WTC11 (cell line): ENCODE measurements around the gene MT1F. TPM values are rescaled to one million over a fixed set of nuclear protein-coding genes. Genes with fewer than 3 reads are reported as not detected.

Experiments used
- ATAC-seq: fragments of 200-7000 bp; cut with Tn5 transposase; 2 replicates; pipeline ENCODE4 v1.10.0; 2021; ENCODE audit warnings: mild to moderate bottlenecking, moderate library complexity
- CTCF ChIA-PET: fragments of 300-600 bp; sonication (Branson Sonifier 250); formaldehyde crosslinking; loops from one replicate; lab custom pipeline; 2021; ENCODE audit warnings: antibody characterized with exemption; lab: Charles Lee
- POLR2A ChIA-PET: fragments of 350-600 bp; sonication (Branson Sonifier 250); formaldehyde crosslinking; loops from one replicate; lab custom pipeline; 2021; ENCODE audit warnings: antibody characterized with exemption; lab: Charles Lee
- DNase-seq: peaks from one replicate; pipeline ENCODE4 v3.0.0; 2021; ENCODE audit warnings: low spot score
- H3K27ac Mint-ChIP-seq: 2 replicates; pipeline ENCODE4 v1.8.0; 2021; ENCODE audit warnings: mixed read lengths
- H3K27me3 Mint-ChIP-seq: 2 replicates; pipeline ENCODE4 v1.8.0; 2021; ENCODE audit warnings: low read depth, mild to moderate bottlenecking, moderate library complexity, mixed read lengths
- H3K36me3 Mint-ChIP-seq: 2 replicates; pipeline ENCODE4 v1.8.0; 2021; ENCODE audit warnings: mixed read lengths
- H3K4me1 Mint-ChIP-seq: 2 replicates; pipeline ENCODE4 v1.8.0; 2022; ENCODE audit warnings: mixed read lengths
- H3K4me3 Mint-ChIP-seq: 2 replicates; pipeline ENCODE4 v1.8.0; 2021; ENCODE audit warnings: mild to moderate bottlenecking, moderate library complexity, mixed read lengths
- H3K9me3 Mint-ChIP-seq: 2 replicates; pipeline ENCODE4 v1.8.0; 2021; ENCODE audit warnings: mixed read lengths
- ATF2 ChIP-seq: sonication (generic); formaldehyde crosslinking; IDR thresholded peaks from 2 replicates; pipeline ENCODE4 v1.8.1; 2022; ENCODE audit warnings: low read depth, missing genetic modification reagents, borderline replicate concordance
- ATF6 ChIP-seq: sonication (generic); formaldehyde crosslinking; IDR thresholded peaks from 2 replicates; pipeline ENCODE4 v1.8.1; 2023; ENCODE audit warnings: mild to moderate bottlenecking, missing genetic modification reagents
- CBFB ChIP-seq: sonication (generic); formaldehyde crosslinking; IDR thresholded peaks from 2 replicates; pipeline ENCODE4 v1.8.1; 2022; ENCODE audit warnings: mild to moderate bottlenecking, low read depth, missing genetic modification reagents
- ERG ChIP-seq: fragments of 250-450 bp; sonication (Bioruptor Pico); IDR thresholded peaks from 2 replicates; pipeline ENCODE4 v1.8.0; 2021; ENCODE audit warnings: mild to moderate bottlenecking
- GRHL2 ChIP-seq: fragments of 250-450 bp; sonication (Bioruptor Pico); IDR thresholded peaks from 2 replicates; pipeline ENCODE4 v1.8.0; 2022; ENCODE audit warnings: mild to moderate bottlenecking, moderate library complexity; ENCODE audit not compliant: insufficient replicate concordance, severe bottlenecking
- HMGXB4 ChIP-seq: sonication (generic); formaldehyde crosslinking; IDR thresholded peaks from 2 replicates; pipeline ENCODE4 v1.8.1; 2023; ENCODE audit warnings: mild to moderate bottlenecking, moderate library complexity, missing genetic modification reagents
- JUN ChIP-seq: sonication (generic); formaldehyde crosslinking; IDR thresholded peaks from 2 replicates; pipeline ENCODE4 v1.8.0; 2023; ENCODE audit warnings: mild to moderate bottlenecking, missing genetic modification reagents
- NFATC4 ChIP-seq: fragments of 250-450 bp; sonication (Bioruptor Pico); IDR thresholded peaks from 2 replicates; pipeline ENCODE4 v1.9.0; 2021; ENCODE audit warnings: mild to moderate bottlenecking
- NR3C1 ChIP-seq: sonication (generic); formaldehyde crosslinking; conservative IDR thresholded peaks from 2 replicates; pipeline ENCODE4 v1.8.1; 2023; ENCODE audit warnings: low read depth, mild to moderate bottlenecking, missing genetic modification reagents
- RORB ChIP-seq: fragments of 250-450 bp; sonication (Bioruptor Pico); IDR thresholded peaks from 2 replicates; pipeline ENCODE4 v1.9.0; 2021; ENCODE audit warnings: mild to moderate bottlenecking
- USF2 ChIP-seq: sonication (generic); formaldehyde crosslinking; IDR thresholded peaks from 2 replicates; pipeline ENCODE4 v1.8.1; 2023; ENCODE audit warnings: mild to moderate bottlenecking, missing genetic modification reagents, moderate library complexity
- ZNF232 ChIP-seq: sonication (generic); formaldehyde crosslinking; IDR thresholded peaks from 2 replicates; pipeline ENCODE4 v1.8.0; 2022; ENCODE audit warnings: mild to moderate bottlenecking, missing genetic modification reagents
- ZNF396 ChIP-seq: fragments of 250-450 bp; sonication (Bioruptor Pico); IDR thresholded peaks from 2 replicates; pipeline ENCODE4 v1.8.0; 2021; ENCODE audit warnings: mild to moderate bottlenecking, moderate library complexity, borderline replicate concordance
- ZNF425 ChIP-seq: fragments of 250-450 bp; sonication (Bioruptor Pico); conservative IDR thresholded peaks from 2 replicates; pipeline ENCODE4 v1.9.0; 2021; ENCODE audit warnings: mild to moderate bottlenecking
- ZNF512 ChIP-seq: sonication (generic); formaldehyde crosslinking; IDR thresholded peaks from 2 replicates; pipeline ENCODE4 v1.8.1; 2022; ENCODE audit warnings: missing genetic modification reagents, borderline replicate concordance
- total RNA-seq: library from RNA; stranded (reverse); gene quantifications from 3 replicates; pipeline ENCODE4 v1.2.3, GENCODE V29; 2021

MT1F gene
- total RNA-seq, 1 experiment from 2014 or later = 58.2 TPM

GRCh38 chr16:56634715-56635440 lies 22.9 kb upstream of the MT1F start:
- Mint-ChIP-seq H3K27me3 (peaks cover 100% of the 10 kb centered on the region), H3K36me3 (peaks cover 6% of the 10 kb centered on the region; the same call in 1 of the 2 replicates), H3K27ac (no peak overlapping the region), H3K4me1 (peaks cover 32% of the 10 kb centered on the region), H3K4me3 (peak overlapping the region; percentile 71), H3K9me3 (no peaks in the 10 kb centered on the region)
- ATAC-seq = peak; percentile 2; the same call in 1 of the 2 replicates
- POLR2A ChIA-PET = interaction anchor here (0.8 to 5.1 kb wide), 3 partner anchors 9 to 47 kb away, joined by 4 to 24 read pairs (median 4); partner anchors contain the start of genes MT1E, MT1H and MT1X
- CTCF ChIA-PET = interaction anchor here (1.9 kb wide), 1 partner anchor 31 kb away, joined by 4 read pairs; no protein-coding TSS in a partner anchor
- TF ChIP-seq ERG (no peak), ZNF425 (CRISPR knock-in tag) (no peak), ZNF396 (CRISPR knock-in tag) (no peak), CBFB (CRISPR knock-in tag) (no peak), NFATC4 (no peak)
- DNase-seq = no peak

- ATAC-seq (peak; percentile 4), DNase-seq (no peak)
- CTCF ChIA-PET = interaction anchor here (1.9 kb wide), 1 partner anchor 32 kb away, joined by 4 read pairs; no protein-coding TSS in a partner anchor
- TF ChIP-seq JUN (CRISPR knock-in tag) = no peak
- peak; percentile 52; the same call in 1 of the 2 replicates for TF ChIP-seq HMGXB4 (CRISPR knock-in tag)
- peaks cover 6% of the 10 kb centered on the region; the same call in 1 of the 2 replicates for H3K36me3 Mint-ChIP-seq
- H3K4me1 Mint-ChIP-seq = peaks cover 32% of the 10 kb centered on the region
- no peak overlapping the region for H3K27ac Mint-ChIP-seq
- H3K4me3 Mint-ChIP-seq = peak overlapping the region; percentile 71
- H3K9me3 Mint-ChIP-seq = no peaks in the 10 kb centered on the region
- peaks cover 100% of the 10 kb centered on the region for H3K27me3 Mint-ChIP-seq
- POLR2A ChIA-PET = interaction anchor here (1.1 to 5.1 kb wide), 2 partner anchors 10 to 34 kb away, joined by 4 to 24 read pairs; partner anchors contain the start of genes MT1E and MT1H
Measured at GRCh38 chr16:56635441-56635967, 22.3 kb upstream of the MT1F start.

GRCh38 chr16:56636616-56637413 lies 20.9 kb upstream of the MT1F start:
- DNase-seq = no peak
- ChIA-PET CTCF (interaction anchor here (0.6 to 1.8 kb wide), 5 partner anchors 16 to 65 kb away, joined by 3 to 5 read pairs (median 3); partner anchors contain the start of gene MT1G), POLR2A (interaction anchor here (1.0 to 5.1 kb wide), 2 partner anchors 11 to 39 kb away, joined by 3 to 24 read pairs; partner anchors contain the start of gene MT1E)
- H3K27me3 Mint-ChIP-seq = peaks cover 100% of the 10 kb centered on the region
- peaks cover 6% of the 10 kb centered on the region; the same call in 1 of the 2 replicates for H3K36me3 Mint-ChIP-seq
- no peak overlapping the region for H3K27ac Mint-ChIP-seq
- H3K4me1 Mint-ChIP-seq = peaks cover 30% of the 10 kb centered on the region
- no peaks in the 10 kb centered on the region for H3K9me3 Mint-ChIP-seq
- no peak overlapping the region for H3K4me3 Mint-ChIP-seq
- ATAC-seq = no peak
- TF ChIP-seq ATF6 = no peak
- TF ChIP-seq NR3C1 (CRISPR knock-in tag) = no peak
- TF ChIP-seq ATF2 (CRISPR knock-in tag) = no peak
- TF ChIP-seq USF2 = no peak
- no peak for TF ChIP-seq ZNF512 (CRISPR knock-in tag)
- no peak for TF ChIP-seq RORB (CRISPR knock-in tag)
- TF ChIP-seq GRHL2 (CRISPR knock-in tag) = no peak
- no peak for TF ChIP-seq ZNF232
